Mucosa of gallbladder (tissue), 1 donor: Measurements from ENCODE around the gene ANO7. TPM values are rescaled to one million over a fixed set of nuclear protein-coding genes. Genes with fewer than 3 reads are reported as not detected.

Experiments
- DNase-seq: peaks from one replicate; pipeline ENCODE4 v3.0.0-alpha.2; 2020; ENCODE audit warnings: low spot score
- total RNA-seq: library from RNA; stranded (reverse); gene quantifications from one replicate; pipeline ENCODE4 v1.2.1, GENCODE V29; 2021
- donor health status: DM: no; HTN: no; CAD: no.

Gene ANO7
- total RNA-seq, 1 donor from 2014 or later = 2.7 TPM

DNA sequence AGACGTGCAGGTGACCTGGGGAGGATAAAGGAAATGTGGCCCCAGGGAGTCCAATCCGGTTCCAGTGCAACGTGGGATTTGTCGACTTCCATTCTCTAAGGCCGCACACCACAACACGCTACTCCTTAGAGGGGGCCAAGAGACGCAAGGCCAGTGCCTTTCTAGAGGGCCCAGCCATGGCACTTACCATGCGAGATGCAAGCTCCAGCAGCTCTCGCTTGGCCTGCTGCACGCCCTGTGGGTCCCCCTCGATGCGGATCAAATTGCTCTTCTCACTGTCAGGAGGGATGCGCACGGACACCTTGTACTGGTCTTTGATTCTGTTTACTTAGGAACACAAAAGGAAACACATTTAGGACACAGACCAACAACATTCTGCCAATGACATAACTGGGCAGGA lies 61.2 kb downstream of the ANO7 start:
- DNase-seq = no peak

DNA sequence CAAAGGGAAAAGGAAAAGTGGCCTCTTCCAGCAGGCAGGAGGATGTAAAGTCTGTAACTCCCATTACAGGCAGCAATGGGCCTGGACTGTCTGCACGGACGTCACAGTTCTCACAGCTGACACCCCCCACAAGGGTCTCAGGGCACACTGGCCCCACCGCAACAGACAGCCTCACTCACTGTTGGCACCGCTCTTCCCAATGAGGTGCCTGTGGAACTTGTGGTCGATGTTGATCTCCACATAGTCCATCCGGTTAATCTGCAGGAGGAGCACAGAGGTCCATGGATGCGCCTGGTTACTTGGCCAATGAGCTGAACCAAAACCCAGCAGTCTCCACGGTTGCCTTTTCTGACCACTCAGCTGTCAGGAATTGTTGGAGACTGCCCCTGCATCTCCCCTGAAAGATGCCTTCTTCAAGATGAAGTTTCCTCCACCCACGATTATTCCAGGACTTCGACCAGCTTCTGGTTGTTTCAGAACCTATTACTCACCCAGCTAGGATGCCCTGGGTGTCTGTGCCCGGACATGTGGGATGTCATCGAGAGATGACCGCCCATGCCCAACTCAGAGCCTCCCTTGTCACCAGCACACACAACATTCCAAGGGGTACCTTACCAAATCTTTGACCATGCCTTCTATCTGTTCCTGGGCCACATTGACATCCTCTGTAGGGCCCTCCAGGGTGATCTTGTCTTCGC lies 64.5 kb downstream of the ANO7 start:
- DNase-seq = no peak

DNA sequence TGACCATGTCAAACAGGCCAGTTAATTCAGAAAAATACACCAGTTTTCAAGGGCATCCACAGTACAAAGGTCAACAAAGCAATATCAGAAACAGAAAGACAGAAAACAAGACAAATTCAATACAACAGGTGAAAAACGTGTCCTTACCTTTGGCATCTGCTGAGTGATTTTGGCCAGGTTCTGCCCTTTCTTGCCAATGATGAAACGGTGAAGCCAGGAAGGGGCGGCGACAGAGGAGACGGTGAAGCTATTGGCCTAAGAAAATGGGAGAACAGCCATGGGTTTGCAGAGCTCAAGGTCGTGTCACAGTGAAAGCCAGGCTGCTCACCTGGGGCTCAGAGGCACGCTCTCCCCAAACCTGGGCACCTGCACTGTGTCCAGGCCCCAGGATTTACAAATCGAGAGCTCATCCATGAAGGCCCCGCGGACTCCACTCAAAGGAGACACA lies 66.5 kb downstream of the ANO7 start:
- DNase-seq = no peak

DNA sequence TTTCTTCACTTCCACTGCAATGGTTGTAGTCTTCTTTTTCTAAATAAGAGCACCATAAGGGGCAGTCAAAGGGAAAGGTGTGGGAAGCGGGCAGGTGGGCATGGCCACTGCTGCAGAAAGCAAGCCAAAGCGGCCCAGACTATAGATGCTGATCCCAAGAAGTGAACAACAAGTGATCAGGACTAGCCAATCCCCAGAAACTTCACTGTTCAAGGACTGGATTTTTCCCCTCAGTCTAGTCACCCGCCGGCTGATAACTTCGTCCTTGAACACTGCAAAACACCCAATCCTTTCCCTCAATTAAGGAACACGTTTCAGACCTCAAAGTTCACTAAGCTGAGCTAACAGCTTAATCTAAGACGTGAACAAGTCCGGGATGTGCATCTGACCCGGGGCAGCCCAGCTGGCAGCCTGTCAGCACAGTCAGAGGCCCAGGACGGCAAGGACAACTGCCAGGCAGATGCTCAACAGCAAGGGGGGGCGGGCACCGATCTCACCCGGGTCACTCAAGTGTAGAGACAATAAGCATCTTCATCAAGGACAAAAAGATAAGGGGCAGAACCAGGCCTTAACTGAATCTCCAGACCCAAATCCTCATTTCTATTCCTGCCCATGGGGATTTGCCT lies 67.2 kb downstream of the ANO7 start:
- no peak for DNase-seq

DNA sequence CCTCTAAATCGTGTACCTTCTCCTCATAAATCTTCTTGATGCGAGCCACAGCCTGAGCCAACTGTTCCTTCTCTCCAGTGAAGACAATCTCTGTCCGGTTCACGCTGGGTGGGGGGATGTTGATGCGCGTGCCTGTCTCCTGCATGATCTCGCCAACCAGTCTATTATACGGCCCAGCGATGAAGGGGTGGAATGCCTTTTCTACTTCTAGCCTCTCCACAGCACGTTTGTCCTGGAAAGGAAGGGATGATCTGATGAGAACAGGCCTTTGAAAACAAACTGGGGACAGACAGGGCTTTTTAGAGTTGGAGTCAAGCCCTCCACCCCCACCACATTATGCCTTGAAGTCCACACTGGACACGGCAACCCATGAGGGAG lies 67.7 kb downstream of the ANO7 start:
- no peak for DNase-seq

DNA sequence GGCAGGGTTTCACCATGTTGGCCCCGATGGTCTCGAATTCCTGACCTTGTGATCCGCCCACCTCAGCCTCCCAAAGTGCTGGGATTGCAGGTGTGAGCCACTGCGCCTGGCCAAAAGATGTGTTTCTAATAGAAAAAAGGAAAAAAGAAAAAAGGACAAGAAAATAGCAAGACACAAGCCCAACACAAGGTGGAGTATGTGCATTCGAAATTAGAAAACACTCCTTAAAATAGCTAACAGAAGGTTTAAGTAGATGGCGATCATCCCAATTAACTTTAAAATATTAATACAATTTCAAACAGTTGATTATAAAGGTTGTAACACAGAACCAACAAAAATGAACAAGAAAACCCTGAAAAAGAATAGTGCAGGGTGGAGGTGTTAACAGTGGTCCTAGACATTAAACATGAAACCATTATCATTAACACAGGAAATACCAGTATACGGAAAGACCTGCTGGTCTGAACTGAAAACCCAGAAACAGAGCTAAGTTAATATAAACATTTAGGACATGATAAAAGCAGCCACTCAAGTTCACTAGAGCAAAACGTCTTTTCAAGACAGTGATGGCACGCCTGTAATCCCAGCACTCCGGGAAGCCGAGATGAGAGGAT lies 69.0 kb downstream of the ANO7 start:
- no peak for DNase-seq

DNA sequence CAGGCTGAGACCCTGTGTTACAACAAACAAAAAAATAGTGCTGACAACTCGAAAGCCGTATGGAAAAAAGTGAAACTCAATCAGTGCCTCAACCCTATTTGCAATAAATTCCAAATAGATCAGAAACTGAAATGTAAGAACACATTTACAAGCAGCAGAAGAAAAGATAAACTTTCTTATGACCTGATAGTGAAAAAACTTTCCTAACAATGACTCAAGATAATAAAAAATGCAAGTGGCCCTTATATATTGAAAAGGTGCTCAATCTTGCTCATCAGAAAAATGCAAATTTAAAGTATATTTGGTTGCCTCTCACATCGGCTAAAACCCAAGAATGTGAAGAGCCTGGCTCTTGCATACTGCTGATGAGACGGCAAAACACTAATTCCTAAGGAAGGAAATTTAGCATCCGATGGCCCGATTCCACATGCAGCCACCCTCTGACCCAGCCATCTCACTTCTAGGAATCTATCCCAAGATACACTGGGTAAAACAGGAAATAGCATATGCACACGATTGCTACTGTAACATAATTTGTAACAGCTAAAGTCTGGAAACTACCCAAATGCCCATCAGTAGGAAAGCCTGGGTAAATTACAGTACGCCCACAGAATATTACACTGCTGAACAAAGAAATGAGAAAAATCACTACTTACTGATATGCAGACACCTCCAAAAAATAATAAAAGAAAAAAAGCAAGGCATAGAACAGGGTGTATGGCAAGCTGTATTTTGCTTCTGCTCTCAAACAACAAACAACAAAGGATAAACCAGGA lies 70.2 kb downstream of the ANO7 start:
- no peak for DNase-seq

DNA sequence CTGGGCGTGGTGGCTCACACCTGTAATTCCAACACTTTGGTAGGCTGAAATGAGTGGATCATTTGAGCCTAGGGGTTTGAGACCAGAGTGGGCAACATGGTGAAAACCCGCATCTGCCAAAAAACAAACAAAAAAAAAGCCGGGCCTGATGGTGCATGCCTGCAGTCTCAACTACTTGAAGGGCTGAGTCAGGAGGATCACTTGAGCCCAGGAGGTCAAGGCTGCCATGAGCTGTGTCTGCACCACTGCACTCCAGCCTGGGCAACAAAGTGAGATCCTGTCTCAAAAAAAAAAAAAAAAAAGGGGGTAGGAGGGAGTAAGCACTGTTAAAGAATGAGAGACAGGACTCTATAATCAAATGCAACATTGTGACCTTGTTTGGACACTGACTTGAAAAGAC lies 72.4 kb downstream of the ANO7 start:
- DNase-seq = no peak

DNA sequence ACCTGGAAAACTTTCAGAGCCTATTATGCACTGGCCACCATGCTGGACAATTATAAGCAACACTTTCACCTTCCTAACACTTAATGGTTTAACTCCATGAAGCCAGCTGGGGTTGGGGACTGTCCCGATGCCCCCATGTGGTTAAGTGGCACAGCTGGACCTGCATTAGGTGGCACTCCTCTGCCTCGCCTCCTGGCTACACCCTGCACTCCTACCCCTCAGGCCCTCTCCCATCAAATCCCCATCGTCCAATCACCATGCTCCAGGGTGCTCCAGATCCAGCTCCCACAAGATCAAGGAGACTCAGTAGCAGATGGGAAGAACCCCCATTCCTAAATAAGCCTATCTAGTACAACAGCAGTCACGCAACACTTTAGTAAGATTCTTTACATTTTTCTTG lies 73.2 kb downstream of the ANO7 start:
- DNase-seq = no peak

DNA sequence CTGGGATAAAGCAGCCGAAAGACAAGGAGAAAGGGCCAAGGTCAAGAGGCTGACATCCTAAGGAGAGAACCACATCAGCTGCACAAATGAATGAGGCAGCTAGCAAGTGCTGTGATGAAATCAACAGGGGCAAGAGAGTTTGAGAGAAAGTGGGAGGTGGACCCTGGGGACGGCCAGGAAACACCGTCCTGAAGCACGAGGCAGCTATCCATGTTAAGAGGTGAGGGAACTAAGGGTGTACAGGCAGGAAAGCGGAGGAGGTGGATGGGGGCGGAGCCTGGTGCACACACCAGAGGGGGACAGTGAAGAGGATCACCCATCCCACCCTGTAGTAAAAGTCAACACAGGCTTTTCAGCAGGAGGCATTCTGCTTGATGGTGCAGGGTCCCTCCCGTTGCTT lies 74.6 kb downstream of the ANO7 start:
- no peak for DNase-seq

DNA sequence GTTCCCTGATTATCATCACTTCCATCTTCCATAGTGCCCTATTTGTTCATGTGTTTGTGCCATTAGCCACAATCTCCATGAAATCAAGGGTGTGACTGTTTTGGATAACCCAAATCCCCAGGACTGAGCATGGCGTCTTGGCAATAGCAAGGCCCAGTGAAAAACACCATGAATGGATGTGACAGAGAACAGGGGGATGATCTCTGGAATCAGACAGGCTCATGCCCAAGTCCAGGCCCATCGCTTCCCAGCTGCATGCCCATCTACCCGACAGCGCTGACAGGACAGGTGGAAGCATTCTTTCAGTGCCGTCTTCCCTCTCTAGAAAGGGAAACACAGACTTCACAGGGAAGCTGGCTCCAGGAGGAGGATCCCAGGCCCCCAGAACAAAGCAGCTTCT lies 77.0 kb downstream of the ANO7 start:
- DNase-seq = no peak

DNA sequence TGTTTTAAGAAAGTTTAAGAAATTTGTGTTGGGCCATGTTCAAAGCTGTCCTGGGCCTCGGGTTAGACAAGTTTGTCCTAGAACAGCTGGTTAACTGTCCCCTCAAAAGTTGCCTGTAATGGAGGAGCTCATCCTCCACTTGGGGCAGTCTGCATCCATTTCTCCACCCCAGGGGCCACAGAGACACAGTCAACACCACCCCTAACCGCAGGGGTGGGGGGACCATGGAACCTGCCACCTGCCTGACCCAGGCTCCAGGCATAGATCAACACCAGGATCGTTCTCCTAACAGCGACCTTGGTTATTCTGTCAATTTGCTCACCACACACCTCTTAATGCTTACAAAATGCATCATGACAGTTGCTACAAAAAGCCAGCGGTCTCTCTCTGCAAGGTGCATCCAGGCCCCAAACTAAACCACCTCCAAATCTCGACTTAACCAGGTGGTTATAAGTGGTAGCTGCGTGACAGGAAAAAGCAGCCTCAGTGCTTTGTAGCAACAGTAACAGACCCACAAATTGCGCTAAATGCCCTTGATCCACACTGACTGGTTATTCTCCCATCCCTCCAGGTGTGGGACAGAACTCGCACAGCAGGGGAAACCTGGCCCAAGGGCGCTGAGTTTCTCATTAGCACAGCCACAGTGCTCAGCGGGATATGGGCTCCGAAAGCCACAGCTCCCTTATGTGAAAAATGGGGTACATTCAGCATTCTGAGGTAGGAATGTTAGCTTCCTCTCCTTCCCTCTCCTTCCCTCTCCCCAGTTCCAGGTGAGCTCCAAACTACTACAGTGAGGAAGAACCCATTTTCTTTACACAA lies 79.0 kb downstream of the ANO7 start:
- DNase-seq = no peak

DNA sequence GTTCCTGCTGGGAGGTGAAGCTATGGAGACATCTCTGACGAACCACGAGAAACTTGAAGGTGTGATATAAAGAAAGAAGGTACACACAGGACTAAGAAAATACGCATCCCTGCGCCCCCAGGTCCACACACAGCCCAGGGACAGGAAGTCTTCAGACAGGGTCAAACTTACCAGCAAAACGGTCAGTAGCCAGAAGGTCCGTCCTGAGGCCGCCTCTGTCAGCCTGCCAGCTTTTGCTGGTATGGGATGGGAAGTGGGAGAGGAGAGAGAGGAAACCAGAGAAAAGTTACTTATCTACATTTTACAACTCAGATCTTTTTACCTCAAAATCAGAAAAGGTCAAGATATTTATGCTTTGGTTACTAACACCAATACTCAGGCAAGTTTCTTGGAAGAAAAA lies 79.8 kb downstream of the ANO7 start:
- DNase-seq = no peak

DNA sequence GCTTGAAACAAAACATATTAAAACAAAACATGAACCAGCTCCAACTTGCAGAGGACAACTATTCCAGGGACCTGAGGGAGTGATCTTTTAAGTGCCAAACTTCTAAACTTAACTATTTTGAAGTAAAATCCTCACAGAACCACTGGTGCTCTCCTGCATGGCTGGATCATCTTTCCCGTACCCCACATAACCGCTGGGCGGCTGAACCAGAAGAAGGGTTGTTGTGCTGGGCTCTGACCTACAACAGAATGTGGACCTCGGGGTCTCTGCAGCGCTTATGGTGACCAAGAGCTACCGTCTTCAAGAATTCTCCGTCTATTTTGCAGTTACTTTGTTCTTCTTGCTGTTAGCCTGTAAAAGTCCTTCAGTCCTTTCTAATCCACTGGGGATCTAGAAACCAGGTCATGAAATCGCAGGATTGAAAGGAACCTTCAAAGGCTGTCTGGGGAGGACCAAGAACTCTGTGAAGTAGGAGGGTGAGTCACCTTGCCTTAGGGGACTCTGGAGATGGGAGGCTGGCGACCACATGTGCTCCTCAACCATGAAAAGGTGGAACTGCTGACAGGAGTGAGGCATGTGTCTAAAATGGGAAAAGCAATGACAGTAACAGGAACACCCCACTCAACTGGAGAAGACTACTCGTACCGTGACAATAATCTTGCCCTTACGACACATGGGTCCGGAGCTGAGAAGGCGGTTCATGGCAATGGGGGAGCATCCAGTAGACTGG lies 80.4 kb downstream of the ANO7 start:
- no peak for DNase-seq

DNA sequence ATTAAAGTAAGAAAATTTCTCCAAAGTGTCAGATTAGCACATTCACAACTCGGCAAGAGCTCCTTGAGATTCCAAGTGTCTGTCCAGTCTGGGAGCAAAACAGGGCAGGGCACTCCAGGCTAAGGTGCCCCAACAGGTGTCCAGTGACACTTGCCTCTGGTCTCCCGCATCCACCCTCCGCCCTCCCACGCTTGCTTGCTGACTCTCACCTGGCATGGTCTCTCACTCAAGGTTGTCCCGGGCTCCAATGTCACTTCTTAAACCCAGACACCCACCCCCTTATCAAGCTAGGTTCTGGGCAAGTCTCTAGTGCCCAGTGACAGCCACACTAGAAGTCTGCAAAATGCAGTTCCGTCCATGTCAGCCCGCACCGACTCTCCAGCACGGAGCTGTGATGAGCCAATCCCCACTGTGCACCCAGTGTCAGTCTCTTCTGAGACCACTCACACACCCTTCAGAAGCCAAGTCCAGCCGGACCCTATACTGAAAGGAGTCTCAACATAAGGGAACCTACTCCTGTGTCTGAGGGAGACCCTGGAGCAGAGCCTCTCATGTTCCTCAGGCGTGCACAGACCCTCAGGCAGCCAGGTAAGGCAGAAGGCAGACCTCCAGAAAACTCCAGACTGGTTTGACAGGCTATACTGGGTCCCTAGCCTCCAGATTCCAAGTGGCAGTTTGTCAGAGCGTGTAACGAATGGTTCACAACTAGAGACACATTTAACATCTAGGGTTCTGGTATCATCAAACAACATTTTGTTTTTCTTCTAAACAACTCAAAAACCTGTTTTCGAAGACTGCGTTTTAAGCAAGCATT lies 81.4 kb downstream of the ANO7 start:
- DNase-seq = no peak

DNA sequence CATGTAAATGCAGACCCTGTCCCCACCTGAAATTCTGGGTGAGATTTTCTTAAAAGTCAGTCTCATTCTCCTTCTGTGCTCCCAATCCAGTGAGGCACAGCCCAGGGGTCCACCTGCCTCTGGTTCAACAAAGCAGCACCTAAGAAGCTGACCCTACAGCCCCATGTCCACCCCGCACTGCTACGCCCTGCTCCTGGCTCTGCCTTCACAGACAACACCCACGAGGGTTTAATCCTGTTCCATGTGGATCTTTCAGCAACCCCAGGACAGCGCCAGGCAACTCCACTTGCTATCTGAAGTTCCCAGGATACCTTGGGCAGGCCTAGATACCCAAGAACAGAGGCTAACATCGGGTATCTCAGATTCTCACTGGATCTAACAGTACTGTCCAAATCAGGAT lies 82.1 kb downstream of the ANO7 start:
- DNase-seq = no peak

DNA sequence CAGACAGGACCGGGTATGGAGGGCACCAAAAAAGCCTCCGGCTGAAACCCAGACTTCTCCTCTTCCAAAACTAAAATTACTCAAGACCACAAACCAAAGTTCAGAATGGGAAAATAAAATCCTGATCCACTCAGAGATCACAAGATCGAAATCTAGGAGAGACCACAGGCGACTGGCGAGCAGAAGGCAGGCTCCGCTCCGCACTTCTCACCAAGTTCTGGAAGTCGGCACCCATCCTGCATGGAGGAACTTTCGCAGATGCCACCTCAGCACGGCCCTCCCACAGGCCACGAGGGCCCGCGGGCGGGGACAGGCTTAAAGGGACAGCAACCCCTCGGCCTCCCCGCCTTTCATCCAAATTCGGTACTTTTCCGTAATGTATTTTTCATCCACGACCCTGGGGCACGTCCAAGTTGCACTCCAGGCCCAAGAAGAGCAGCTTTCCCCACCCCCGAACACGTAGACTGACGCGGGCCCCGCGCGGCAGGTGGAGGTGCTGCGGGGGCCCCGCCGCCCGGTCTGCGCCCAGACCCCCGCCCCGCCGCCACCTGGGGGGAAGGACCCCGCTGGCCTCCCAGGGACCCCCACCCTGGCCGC lies 83.3 kb downstream of the ANO7 start:
- peak; percentile 82 for DNase-seq

DNA sequence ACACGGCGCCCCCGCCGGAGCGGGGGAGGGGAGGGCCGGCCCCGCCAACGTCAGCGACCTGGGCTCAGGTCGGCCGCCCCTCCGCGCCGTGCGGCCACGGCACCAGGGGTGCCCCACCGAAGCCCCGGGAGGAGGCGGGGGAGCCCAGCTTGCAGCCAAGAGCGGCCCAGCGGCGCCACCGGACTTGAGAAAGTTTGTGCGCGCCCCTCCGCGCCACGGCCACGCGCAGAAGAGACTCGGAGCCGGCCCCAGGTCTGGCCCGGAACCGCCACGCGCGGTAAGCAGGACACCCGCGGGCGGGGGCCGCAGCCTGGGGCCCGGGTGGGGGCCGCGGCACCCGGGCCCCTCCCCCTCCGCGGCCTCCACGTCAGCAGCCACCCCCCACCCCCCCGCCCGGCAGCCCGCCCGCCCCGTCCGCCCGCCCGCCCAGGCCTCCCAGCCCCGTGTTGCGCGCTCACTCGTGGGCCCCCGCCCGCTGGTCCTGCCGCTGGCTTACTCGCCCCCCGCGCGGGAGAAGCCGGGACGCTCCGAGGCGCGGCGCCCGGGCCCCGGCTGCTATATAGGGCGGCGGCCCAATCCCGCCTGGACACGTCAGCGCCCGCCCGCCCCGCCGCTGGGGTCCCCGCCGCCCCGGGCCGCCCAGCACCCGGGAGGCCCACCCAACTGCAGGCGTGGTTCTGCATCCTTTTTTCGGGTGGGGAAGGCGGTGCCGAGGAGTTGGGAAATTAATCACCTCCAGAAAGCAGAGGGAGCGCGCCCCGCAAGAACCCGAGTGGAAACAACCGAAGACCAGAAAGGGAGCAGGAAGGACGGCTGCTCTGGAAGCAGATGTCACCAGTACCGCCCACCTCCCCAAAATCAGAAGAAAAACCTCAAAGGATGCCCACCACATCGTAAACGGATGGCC lies 84.1 kb downstream of the ANO7 start:
- DNase-seq = peak; percentile 55
